Activated naive CD8-positive, alpha-beta T cell treated with anti-CD3 and anti-CD28 coated beads, Interleukin-2, amount 10 ng/mL, durations not matched to agents 7 days and 5 days (primary cell): ENCODE measurements around the gene TSPAN15. TPM values are rescaled to one million over a fixed set of nuclear protein-coding genes. Genes with fewer than 3 reads are reported as not detected.
"Not testable (repeated sequence)": the region's sequence is repeated elsewhere in the genome, so short reads cannot be mapped to it uniquely, and the experiment has no call there.

Experiments used
- ATAC-seq: fragments of 150-1000 bp; cut with Tn5 transposase; one replicate; pipeline ENCODE4 v1.10.0; 2021; ENCODE audit warnings: low read depth, moderate library complexity
- POLR2A ChIA-PET: fragments of 350-600 bp; sonication (Branson Sonifier 250); formaldehyde crosslinking; loops from one replicate; lab custom pipeline; 2021; ENCODE audit warnings: antibody characterized with exemption; lab: Charles Lee
- DNase-seq: peaks from one replicate; pipeline ENCODE4 v3.0.0; 2021
- H3K27ac Mint-ChIP-seq: one replicate; pipeline ENCODE4 v1.8.0; 2022; ENCODE audit warnings: mild to moderate bottlenecking, mixed read lengths
- H3K27me3 Mint-ChIP-seq: one replicate; pipeline ENCODE4 v1.8.0; 2022; ENCODE audit warnings: mild to moderate bottlenecking, moderate library complexity, mixed read lengths
- H3K36me3 Mint-ChIP-seq: one replicate; pipeline ENCODE4 v1.8.0; 2021; ENCODE audit warnings: mild to moderate bottlenecking, mixed read lengths
- H3K4me1 Mint-ChIP-seq: one replicate; pipeline ENCODE4 v1.8.0; 2021; ENCODE audit warnings: mixed read lengths
- H3K4me3 Mint-ChIP-seq: one replicate; pipeline ENCODE4 v1.8.0; 2022; ENCODE audit warnings: mild to moderate bottlenecking, moderate library complexity, mixed read lengths
- H3K9me3 Mint-ChIP-seq: one replicate; pipeline ENCODE4 v1.8.0; 2021; ENCODE audit warnings: mixed read lengths
- total RNA-seq, 2 experiments: library from RNA; stranded (reverse); gene quantifications; one replicate each; pipeline ENCODE4 v1.2.3, GENCODE V29; 2021

Gene TSPAN15
- total RNA-seq, 2 experiments from 2014 or later, result 4.6 to 4.7 TPM

DNA sequence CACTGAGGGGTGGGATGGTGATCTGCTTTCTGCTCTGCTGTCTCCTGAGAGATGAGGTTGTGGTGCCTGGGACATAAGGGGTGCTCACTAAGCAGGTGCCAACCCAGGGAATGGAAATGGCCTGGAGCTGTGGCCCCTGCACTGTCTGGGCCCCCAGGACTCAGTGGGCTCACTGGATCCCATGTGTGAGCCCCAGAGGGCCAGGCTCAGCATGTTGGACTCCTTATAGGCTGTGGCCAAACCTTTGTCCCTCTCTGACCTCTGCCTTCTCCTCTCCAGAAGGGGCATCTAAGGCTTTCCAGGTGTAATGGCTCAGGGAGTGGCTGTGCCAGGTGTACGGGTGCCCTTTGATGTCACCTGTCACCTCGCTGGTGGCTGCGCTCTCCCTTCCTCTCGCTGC is 65.5 kb downstream of the TSPAN15 start:
- H3K27me3 Mint-ChIP-seq, result peaks cover 30% of the 10 kb centered on the region
- ATAC-seq, result no peak
- no peak overlapping the region for H3K4me3 Mint-ChIP-seq
- DNase-seq, result no peak
- no peaks in the 10 kb centered on the region for H3K4me1 Mint-ChIP-seq
- no peaks in the 10 kb centered on the region for H3K9me3 Mint-ChIP-seq
- no peak overlapping the region for H3K27ac Mint-ChIP-seq
- no peaks in the 10 kb centered on the region for H3K36me3 Mint-ChIP-seq
- POLR2A ChIA-PET, result no interaction called here

DNA sequence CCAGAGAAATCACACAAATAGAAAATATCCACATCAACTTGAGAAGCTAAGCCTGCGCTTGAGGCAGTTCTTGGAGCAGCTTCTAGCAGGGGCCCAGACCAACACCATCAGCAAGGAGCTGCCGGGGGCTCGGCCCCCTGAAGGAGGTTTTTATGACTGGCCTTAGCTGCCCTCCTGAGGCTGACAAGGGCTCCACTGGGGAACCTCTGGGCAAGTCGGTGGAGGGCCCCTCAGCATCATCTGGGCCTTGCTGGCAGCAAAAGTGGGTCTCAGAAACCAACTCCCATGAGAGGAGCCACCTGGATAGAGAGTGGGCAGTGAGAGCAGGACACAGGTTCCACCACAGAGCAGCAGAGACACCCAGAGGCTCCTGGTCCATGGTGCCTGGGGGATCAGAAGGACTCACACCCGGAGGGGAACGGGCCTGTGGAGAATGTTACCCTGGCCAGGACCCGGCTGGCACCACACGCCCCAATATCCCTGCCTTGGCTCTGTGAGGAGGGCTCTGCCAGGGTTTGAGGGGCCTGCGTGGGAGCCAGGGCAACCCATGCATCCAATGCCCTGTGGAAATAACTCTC is 66.1 kb downstream of the TSPAN15 start:
- H3K4me3 Mint-ChIP-seq, result no peak overlapping the region
- peaks cover 29% of the 10 kb centered on the region for H3K27me3 Mint-ChIP-seq
- POLR2A ChIA-PET, result no interaction called here
- no peaks in the 10 kb centered on the region for H3K9me3 Mint-ChIP-seq
- DNase-seq (no peak), ATAC-seq (no peak)
- no peaks in the 10 kb centered on the region for H3K4me1 Mint-ChIP-seq
- H3K27ac Mint-ChIP-seq, result no peak overlapping the region
- no peaks in the 10 kb centered on the region for H3K36me3 Mint-ChIP-seq

GRCh38 chr10:69527961-69528360 is 76.7 kb downstream of the TSPAN15 start:
- DNase-seq (no peak), ATAC-seq (no peak)
- no peaks in the 10 kb centered on the region for H3K4me1 Mint-ChIP-seq
- H3K36me3 Mint-ChIP-seq, result no peaks in the 10 kb centered on the region
- no peaks in the 10 kb centered on the region for H3K9me3 Mint-ChIP-seq
- no peak overlapping the region for H3K27ac Mint-ChIP-seq
- POLR2A ChIA-PET, result no interaction called here
- no peak overlapping the region for H3K4me3 Mint-ChIP-seq
- H3K27me3 Mint-ChIP-seq, result peaks cover 57% of the 10 kb centered on the region

DNA sequence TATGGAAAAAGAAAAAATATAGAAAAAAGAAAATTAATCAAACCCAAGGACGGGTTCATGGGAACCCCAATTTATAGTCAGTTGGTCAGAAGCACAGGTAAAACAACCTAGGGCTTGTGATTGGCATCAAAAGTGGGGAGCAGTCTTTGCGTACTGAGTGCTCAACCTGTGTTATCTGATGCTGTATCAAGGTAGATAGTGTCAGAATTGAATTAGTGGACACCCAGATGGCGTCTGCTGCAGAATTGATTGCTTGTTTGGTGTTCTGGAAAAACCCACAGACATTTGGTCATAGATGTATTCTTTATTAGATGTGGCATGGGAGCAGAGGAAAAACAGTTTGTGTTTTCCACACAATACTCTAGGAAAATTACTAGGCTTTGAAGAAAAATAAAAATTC is 82.4 kb downstream of the TSPAN15 start:
- peaks cover 34% of the 10 kb centered on the region for H3K27me3 Mint-ChIP-seq
- H3K4me3 Mint-ChIP-seq, result no peak overlapping the region
- POLR2A ChIA-PET, result no interaction called here
- H3K36me3 Mint-ChIP-seq, result no peaks in the 10 kb centered on the region
- no peaks in the 10 kb centered on the region for H3K4me1 Mint-ChIP-seq
- ATAC-seq, result no peak
- DNase-seq, result no peak
- peaks cover 5% of the 10 kb centered on the region for H3K9me3 Mint-ChIP-seq
- H3K27ac Mint-ChIP-seq, result no peak overlapping the region

DNA sequence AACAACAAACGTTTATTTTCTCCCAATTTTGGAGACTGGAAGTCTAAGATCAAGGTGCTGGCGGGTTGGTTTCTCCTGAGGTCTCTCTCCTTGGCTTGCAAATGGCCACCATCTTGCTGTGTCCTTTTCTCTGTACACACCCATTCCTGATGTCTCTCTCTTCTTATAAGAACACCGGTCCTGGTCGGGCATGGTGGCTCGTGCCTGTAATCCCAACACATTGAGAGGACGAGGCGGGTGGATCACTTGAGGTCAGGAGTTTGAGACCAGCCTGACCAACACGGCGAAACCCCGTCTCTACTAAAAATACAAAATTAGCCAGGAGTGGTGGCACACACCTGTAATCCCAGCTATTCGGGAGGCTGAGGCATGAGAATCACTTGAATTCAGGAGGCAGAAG is 85.3 kb downstream of the TSPAN15 start:
- H3K27ac Mint-ChIP-seq, H3K36me3 Mint-ChIP-seq, DNase-seq, POLR2A ChIA-PET, H3K4me1 Mint-ChIP-seq, ATAC-seq, H3K4me3 Mint-ChIP-seq: not testable (repeated sequence)
- Mint-ChIP-seq H3K27me3 (peaks cover 29% of the 10 kb centered on the region), H3K9me3 (peaks cover 16% of the 10 kb centered on the region)

- H3K4me1 Mint-ChIP-seq, result no peaks in the 10 kb centered on the region
- POLR2A ChIA-PET, result no interaction called here
- DNase-seq (no peak), ATAC-seq (no peak)
- H3K27ac Mint-ChIP-seq, result no peak overlapping the region
- peaks cover 22% of the 10 kb centered on the region for H3K9me3 Mint-ChIP-seq
- H3K27me3 Mint-ChIP-seq, result peaks cover 20% of the 10 kb centered on the region
- no peak overlapping the region for H3K4me3 Mint-ChIP-seq
- H3K36me3 Mint-ChIP-seq, result peaks cover 5% of the 10 kb centered on the region
These were observed 86.2 kb downstream of the TSPAN15 start for GRCh38 chr10:69537449-69537848.

DNA sequence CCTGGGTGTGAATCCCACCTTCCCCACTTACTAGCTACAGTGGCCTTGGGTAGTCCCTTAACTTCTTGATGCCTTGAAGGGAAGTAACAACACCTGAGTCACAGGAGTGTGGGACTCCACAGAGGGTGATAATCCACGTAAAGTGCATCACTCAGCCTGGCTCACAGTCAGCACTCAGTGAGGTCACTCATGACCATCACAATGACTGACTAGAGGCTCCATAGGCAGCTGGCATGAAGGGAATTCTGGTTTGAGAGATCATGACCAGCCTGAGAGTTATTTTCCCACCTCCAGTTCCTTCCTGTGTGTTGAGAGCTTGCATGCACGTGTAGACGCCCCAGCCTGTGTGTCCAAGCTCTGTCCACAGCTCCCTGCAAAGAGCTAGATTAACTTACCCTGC is 87.2 kb downstream of the TSPAN15 start:
- Mint-ChIP-seq H3K9me3 (peaks cover 22% of the 10 kb centered on the region), H3K27me3 (peaks cover 19% of the 10 kb centered on the region), H3K4me3 (no peak overlapping the region), H3K4me1 (no peaks in the 10 kb centered on the region), H3K36me3 (peaks cover 5% of the 10 kb centered on the region), H3K27ac (no peak overlapping the region)
- ATAC-seq, result no peak
- DNase-seq, result no peak
- POLR2A ChIA-PET, result no interaction called here

GRCh38 chr10:69541463-69541862 is 90.2 kb downstream of the TSPAN15 start:
- POLR2A ChIA-PET, result no interaction called here
- Mint-ChIP-seq H3K9me3 (peaks cover 17% of the 10 kb centered on the region), H3K36me3 (peaks cover 5% of the 10 kb centered on the region), H3K4me3 (no peak overlapping the region), H3K27me3 (peaks cover 13% of the 10 kb centered on the region), H3K4me1 (no peaks in the 10 kb centered on the region), H3K27ac (no peak overlapping the region)
- DNase-seq (no peak), ATAC-seq (no peak)

- Mint-ChIP-seq H3K4me1 (no peaks in the 10 kb centered on the region), H3K27ac (no peak overlapping the region), H3K36me3 (peaks cover 4% of the 10 kb centered on the region), H3K9me3 (peaks cover 25% of the 10 kb centered on the region), H3K4me3 (no peak overlapping the region), H3K27me3 (peaks cover 27% of the 10 kb centered on the region)
- DNase-seq (no peak), ATAC-seq (no peak)
- POLR2A ChIA-PET, result no interaction called here
These were observed 98.7 kb downstream of the TSPAN15 start for GRCh38 chr10:69549959-69550358.

- Mint-ChIP-seq H3K27ac (no peak overlapping the region), H3K9me3 (peaks cover 22% of the 10 kb centered on the region), H3K27me3 (peaks cover 43% of the 10 kb centered on the region), H3K4me1 (no peaks in the 10 kb centered on the region), H3K4me3 (no peak overlapping the region), H3K36me3 (peaks cover 4% of the 10 kb centered on the region)
- DNase-seq (no peak), ATAC-seq (no peak)
- POLR2A ChIA-PET, result interaction anchor here (0.7 kb wide), 1 partner anchor 278 kb away, joined by 6 read pairs; no protein-coding TSS in a partner anchor
These were observed 101.0 kb downstream of the TSPAN15 start for GRCh38 chr10:69552268-69552667.

- no peak for DNase-seq
- Mint-ChIP-seq H3K36me3 (peaks cover 4% of the 10 kb centered on the region), H3K4me1 (peaks cover 3% of the 10 kb centered on the region), H3K4me3 (no peak overlapping the region), H3K9me3 (peaks cover 18% of the 10 kb centered on the region), H3K27me3 (peaks cover 41% of the 10 kb centered on the region), H3K27ac (no peak overlapping the region)
- POLR2A ChIA-PET, result no interaction called here
- ATAC-seq, result no peak
These were observed 102.1 kb downstream of the TSPAN15 start for GRCh38 chr10:69553328-69553727.

- POLR2A ChIA-PET, result no interaction called here
These were observed 103.3 kb downstream of the TSPAN15 start for GRCh38 chr10:69554611-69555010.

More at GRCh38 chr10:69554611-69555010, 103.3 kb downstream of the TSPAN15 start:
- peaks cover 10% of the 10 kb centered on the region for H3K4me1 Mint-ChIP-seq
- peaks cover 9% of the 10 kb centered on the region for H3K9me3 Mint-ChIP-seq
- peaks cover 1% of the 10 kb centered on the region for H3K36me3 Mint-ChIP-seq
- DNase-seq, result no peak
- no peak for ATAC-seq
- no peak overlapping the region for H3K4me3 Mint-ChIP-seq
- peaks cover 36% of the 10 kb centered on the region for H3K27me3 Mint-ChIP-seq
- no peak overlapping the region for H3K27ac Mint-ChIP-seq
